ENCODE measurements around the gene CCDC27.

DNA sequence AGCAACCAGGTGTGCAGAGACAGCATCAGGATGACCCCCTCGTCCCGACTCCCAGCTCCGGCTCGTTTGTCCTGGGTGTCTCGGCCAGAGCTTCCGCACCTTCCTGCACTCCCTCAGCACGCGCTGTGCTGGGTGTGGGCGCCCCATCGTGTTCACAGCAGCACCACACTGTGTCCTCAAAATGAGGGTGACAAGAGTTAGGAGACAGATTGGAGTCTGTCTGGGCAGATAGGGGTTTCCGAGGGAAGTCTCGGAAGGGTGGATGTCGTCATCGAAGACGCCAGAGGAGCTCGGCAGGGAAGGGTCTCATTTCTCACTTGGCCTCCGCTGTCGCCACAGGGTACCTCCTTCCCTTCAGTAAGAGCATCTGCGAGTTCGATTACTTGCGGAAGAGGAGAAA lies 4.1 kb downstream of the CCDC27 start:
- TF ChIP-seq CTCF (IDR thresholded peaks at IDR 0.05) (no peak), TCF7L2 (IDR thresholded peaks at IDR 0.05; ENCODE audit: low read depth, low read length) (no peak), POLR2AphosphoS5 (IDR thresholded peaks at IDR 0.05; ENCODE audit: low read depth, low read length) (no peak)
